HUES64 (cell line): Measurements from ENCODE around the gene LRRC15.

ENCODE experiments used
- H3K27ac ChIP-seq: 2 replicates; pipeline ENCODE4 v1.7.0; 2013; ENCODE audit warnings: low read depth, low read length, inconsistent platforms
- H3K27me3 ChIP-seq: 2 replicates; pipeline ENCODE4 v1.6.1; 2013; ENCODE audit warnings: mild to moderate bottlenecking, low read length; ENCODE audit not compliant: insufficient read depth
- H3K36me3 ChIP-seq: 2 replicates; pipeline ENCODE4 v1.6.1; 2013; ENCODE audit warnings: mild to moderate bottlenecking, low read length; ENCODE audit not compliant: insufficient read depth
- H3K4me1 ChIP-seq: 2 replicates; pipeline ENCODE4 v1.6.1; 2013; ENCODE audit warnings: mild to moderate bottlenecking, low read length, moderate library complexity; ENCODE audit not compliant: insufficient read depth
- H3K4me3 ChIP-seq: 2 replicates; pipeline ENCODE4 v1.5.1; 2013; ENCODE audit warnings: mild to moderate bottlenecking, low read length, moderate library complexity
- H3K9ac ChIP-seq: 2 replicates; pipeline ENCODE4 v1.6.1; 2013; ENCODE audit warnings: mild to moderate bottlenecking, low read depth, low read length
- H3K9me3 ChIP-seq: 2 replicates; pipeline ENCODE4 v1.6.1; 2013; ENCODE audit warnings: low read depth, low read length; ENCODE audit not compliant: insufficient read depth
- WGBS: fragments of 150-250, 120-280 bp; methylation state at CpG from one replicate; pipeline ENCODE4 v1.1.7; 2013; ENCODE audit warnings: missing lambda C conversion rate; 5-methylcytosine and 5-hydroxymethylcytosine counted together

LRRC15 gene

DNA sequence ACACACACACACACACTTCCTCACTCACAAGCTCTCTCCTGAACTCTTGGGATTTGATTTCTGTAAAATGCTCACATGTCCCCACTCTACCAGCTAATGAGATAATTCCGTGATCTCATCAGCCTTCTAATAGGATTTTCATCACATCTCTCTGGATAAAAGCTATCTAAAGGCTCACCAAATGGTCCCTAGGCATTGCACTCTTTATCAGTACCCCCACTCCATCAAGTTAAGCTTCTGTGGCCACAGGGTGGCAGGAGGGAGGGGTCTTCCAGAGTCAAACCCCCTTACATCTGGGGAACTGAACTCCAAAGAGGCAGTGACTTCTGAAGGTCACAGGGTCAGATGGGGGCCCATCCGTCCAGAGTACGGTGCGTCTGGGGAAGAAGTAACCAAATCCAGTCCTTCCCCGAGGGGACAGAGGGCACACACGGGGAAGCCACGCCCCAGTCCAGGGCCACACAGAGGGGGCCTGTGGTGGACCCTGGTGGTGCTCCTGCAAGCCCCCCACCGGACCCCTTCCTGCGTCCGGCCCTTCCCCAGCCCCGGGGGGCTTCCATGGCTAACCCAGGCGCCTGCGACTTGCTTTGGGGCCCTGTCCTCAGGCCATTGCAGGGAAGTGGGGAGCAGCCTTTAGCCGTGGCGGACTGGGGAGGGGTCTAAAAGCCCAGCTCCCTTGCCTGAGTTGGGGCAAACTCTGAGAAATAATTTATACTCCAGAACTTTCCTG lies 44.0 kb downstream of the LRRC15 start:
- H3K9me3 ChIP-seq = no peaks in the 10 kb centered on the region
- 92% methylated on average over 15 of the region's 15 CpGs for WGBS

DNA sequence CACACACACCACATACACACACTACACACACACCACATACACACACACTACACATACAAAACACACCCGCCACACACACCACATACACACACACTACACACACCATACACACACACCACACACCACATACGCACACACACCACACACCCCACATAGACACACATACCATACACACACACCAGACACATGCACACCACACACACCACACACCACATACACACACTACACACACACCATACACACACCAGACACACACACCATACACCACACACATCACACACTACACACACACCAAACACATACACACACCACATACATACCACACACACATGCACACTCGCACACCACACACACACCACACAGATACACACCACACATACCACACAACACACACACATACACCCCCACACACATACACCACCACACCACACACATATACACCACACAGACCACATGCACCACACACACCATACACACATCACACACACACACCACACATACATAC lies 44.7 kb downstream of the LRRC15 start:
- Histone ChIP-seq H3K9me3 (peaks cover 3% of the 10 kb centered on the region; the same call in 1 of the 2 replicates), H3K36me3 (no peaks in the 10 kb centered on the region), H3K9ac (no peak overlapping the region), H3K4me3 (no peak overlapping the region), H3K27me3 (no peaks in the 10 kb centered on the region), H3K27ac (no peak overlapping the region), H3K4me1 (no peaks in the 10 kb centered on the region)
- WGBS = 94% methylated on average over 3 of the region's 3 CpGs

More for the DNA sequence above, 44.0 kb downstream of the LRRC15 start:
- H3K9ac ChIP-seq = no peak overlapping the region
- no peaks in the 10 kb centered on the region for H3K4me1 ChIP-seq
- no peaks in the 10 kb centered on the region for H3K36me3 ChIP-seq
- no peak overlapping the region for H3K4me3 ChIP-seq
- H3K27me3 ChIP-seq = no peaks in the 10 kb centered on the region
- no peak overlapping the region for H3K27ac ChIP-seq

DNA sequence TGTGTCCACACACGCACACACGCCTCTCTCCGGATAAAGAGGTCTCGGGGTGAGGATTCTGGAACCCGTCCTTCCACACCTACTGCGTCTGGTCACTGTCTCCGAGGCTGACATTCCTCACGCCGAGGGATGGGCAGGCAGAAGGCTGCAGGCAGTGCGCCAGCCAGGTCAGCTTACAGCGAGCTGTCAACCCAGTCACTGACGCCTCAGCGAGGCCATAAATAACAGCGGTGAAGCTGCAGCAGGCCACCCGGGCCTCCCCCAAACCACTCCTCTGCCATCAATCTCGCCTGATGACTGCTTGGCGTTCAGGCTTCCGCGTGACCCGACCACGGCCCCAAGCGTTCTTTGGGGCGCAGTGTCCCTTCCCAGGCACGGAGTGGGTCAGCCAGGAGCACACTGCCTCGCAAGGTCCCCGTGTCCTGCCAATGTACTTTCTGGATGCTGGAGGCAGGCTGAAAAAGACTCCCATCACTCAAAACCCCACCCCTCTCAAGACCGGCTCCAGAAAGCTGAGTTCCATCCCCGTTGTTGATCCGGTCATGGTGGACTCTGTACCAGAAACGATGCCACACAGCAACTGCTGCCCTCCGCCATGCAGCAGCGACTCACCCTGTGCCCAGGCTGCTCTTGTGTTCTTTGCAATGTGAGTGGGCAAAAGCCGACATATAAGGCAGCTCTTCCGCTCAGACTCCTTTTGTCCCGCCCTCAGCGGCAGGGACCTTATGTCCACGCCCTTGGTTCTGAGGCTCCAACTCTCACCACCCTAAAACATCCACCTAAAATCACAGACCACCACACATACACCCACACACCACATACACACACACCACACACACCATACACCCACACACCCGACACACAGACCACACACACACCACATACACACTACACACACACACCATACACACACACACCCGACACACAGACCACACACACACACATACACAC lies 45.5 kb downstream of the LRRC15 start:
- peaks cover 11% of the 10 kb centered on the region for H3K9me3 ChIP-seq
- H3K9ac ChIP-seq = no peak overlapping the region
- H3K4me3 ChIP-seq = no peak overlapping the region
- no peak overlapping the region for H3K27ac ChIP-seq
- no peaks in the 10 kb centered on the region for H3K4me1 ChIP-seq
- H3K36me3 ChIP-seq = no peaks in the 10 kb centered on the region
- H3K27me3 ChIP-seq = no peaks in the 10 kb centered on the region
- 89% methylated on average over 39 of the region's 39 CpGs for WGBS

DNA sequence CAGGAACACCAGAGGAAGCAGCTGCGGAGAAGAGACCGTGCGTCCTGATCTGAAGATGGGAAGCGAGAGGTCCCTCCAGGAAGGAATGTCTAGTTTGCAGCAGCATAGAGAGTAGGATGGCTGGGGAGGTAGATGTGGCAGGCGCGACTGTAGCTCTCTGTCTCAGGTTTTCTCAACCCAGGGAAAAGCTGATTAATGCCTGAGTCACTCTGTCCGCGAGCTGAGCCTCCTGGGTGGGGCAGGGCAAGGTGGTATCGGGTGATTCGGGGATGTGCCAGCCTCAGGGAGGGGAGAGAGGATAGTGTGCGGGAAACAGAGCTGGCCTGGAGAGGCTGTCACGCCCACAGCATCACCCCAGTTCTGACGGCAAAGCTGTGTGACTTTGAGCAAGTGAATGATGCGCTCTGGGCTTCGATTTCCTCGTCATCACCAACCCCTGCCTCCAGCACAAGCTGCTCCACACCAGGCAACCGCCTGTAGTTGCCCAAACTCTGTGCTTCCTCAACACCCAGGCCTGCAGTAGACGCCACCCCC lies 46.8 kb downstream of the LRRC15 start:
- Histone ChIP-seq H3K9ac (no peak overlapping the region), H3K27ac (no peak overlapping the region), H3K4me3 (no peak overlapping the region), H3K4me1 (no peaks in the 10 kb centered on the region), H3K27me3 (no peaks in the 10 kb centered on the region), H3K9me3 (peaks cover 24% of the 10 kb centered on the region), H3K36me3 (no peaks in the 10 kb centered on the region)
- WGBS = 88% methylated on average over 18 of the region's 18 CpGs

DNA sequence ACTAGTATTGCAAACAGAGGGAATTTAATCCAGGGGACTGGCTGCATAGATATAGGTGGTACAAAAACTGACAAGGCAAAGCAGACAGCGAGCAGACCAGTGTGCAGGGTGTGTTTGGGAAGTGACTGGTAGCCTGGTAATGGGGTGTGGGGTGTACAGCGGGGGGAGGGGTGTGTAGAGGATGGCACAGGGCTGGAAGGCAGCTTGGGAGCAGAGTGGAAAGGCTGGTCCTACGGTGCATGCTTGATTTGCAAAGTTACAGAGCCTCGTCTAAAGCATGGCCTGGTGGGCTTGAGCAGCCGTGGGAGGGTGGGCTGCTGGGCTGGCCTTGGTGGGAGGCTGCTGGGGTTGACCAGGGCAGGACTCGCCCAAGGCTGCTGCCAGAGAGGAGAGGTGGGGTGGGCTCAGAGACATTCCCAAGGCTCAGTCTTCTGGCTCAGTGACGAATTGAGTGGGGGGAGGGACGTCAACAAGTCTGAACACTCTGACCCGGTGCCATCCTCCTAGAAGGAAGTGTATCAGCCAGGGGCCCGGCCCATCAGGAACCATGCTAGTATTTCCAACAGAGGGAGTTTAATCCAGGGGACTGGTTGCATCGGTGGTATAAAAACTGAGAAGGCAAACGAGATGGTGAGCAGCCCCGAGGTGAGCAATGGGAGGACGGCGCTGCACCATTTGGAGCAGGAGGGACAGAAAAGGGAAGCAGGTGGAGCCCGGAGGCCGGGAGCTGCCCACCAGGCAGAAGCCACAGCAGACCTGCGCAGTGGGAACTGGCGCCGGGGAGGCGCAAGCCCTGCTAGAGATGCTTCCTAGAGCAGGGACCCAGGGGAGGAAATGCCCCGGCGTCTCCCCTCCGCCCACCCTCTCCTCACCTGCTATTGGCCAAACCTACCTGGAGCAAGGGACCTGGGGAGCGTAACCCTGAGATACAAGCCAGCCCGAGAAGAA lies 47.6 kb downstream of the LRRC15 start:
- Histone ChIP-seq H3K9ac (no peak overlapping the region), H3K9me3 (peaks cover 25% of the 10 kb centered on the region)

DNA sequence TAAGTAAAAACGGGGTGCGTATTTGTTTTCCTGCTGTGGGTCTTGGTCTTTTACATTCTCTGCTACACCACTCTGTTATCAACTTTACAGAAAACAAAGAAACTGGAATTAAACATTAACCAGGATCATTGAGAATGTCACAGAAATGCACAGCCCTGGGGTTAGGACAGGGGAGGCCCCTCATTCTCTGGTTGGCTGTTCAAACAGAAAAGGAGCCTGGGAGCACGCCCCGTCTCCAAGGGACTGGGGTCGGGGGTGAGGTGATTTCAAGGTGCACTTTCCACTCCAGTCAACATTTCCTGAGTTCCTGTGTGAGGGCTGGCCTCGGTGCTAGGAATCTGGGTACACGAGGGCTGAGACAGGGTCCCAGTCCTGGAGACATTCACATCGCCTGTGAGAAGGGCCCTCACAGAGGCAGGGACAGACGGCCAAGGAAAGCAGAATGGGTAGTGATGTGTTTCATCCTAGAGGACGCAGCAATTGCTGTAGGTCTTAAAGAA lies 48.7 kb downstream of the LRRC15 start:
- Histone ChIP-seq H3K9me3 (peaks cover 25% of the 10 kb centered on the region), H3K27ac (no peak overlapping the region), H3K9ac (no peak overlapping the region), H3K27me3 (peaks cover 16% of the 10 kb centered on the region), H3K4me1 (no peaks in the 10 kb centered on the region), H3K36me3 (no peaks in the 10 kb centered on the region), H3K4me3 (no peak overlapping the region)
- WGBS = 84% methylated on average over 10 of the region's 10 CpGs

More for the DNA sequence above, 47.6 kb downstream of the LRRC15 start:
- Histone ChIP-seq H3K4me3 (no peak overlapping the region), H3K27ac (no peak overlapping the region), H3K27me3 (peaks cover 4% of the 10 kb centered on the region), H3K36me3 (no peaks in the 10 kb centered on the region), H3K4me1 (no peaks in the 10 kb centered on the region)
- WGBS = 95% methylated on average over 26 of the region's 26 CpGs

DNA sequence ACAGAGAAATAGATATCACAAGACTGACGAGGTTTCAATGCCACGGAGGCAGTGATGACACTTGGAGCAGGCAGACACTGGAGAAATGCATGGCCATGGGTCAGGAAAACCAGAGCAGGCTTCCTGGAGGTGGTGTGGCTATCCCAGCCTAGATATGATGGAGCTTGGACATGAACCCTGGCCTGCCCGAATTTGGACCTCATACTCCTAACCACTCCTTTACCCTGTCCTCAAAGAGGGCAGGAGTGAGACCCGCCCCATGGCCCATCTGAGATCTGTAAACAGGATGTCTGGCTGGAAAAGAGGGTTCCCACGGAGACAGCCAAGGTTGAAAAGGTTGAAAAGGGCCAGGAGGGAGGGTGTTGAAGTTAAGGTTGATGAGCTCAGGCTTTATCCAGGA lies 49.4 kb downstream of the LRRC15 start:
- Histone ChIP-seq H3K9me3 (peaks cover 25% of the 10 kb centered on the region), H3K27ac (no peak overlapping the region; the same call in 1 of the 2 replicates), H3K27me3 (peaks cover 18% of the 10 kb centered on the region), H3K4me1 (peaks cover 3% of the 10 kb centered on the region), H3K36me3 (no peaks in the 10 kb centered on the region), H3K4me3 (no peak overlapping the region), H3K9ac (no peak overlapping the region)
- WGBS = 94% methylated on average over 5 of the region's 5 CpGs

DNA sequence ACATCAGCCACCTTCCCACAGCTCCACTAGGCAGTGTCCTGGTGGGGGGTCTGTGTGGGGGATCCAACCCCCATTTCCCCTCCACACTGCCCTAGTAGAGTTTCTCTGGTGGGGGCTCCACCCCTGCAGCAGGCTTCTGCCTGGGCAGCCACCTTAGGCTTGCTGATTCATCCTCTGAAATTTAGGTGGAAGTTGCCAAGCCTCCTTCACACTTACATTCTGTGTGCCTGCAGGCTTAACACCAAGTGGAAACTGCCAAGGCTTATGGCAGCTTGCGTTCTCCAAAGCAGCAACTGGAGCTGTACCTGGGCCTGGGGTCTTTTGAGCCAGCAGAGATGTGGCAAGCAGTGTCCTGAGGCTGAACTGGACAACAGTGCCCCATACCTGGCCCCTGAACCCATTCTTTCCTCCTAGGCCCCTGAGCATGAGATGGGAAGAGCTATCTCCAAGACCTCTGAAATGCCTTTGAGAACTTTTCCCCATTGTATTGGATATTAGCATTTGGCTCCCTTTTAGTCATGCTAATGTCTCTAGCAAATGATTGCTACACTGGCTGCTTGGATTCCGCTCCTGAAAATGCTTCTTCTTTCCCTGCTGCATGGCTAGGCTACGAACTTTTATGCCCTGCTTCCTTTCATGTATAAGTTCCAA lies 50.9 kb downstream of the LRRC15 start:
- Histone ChIP-seq H3K4me3 (no peak overlapping the region), H3K4me1 (peaks cover 7% of the 10 kb centered on the region)

DNA sequence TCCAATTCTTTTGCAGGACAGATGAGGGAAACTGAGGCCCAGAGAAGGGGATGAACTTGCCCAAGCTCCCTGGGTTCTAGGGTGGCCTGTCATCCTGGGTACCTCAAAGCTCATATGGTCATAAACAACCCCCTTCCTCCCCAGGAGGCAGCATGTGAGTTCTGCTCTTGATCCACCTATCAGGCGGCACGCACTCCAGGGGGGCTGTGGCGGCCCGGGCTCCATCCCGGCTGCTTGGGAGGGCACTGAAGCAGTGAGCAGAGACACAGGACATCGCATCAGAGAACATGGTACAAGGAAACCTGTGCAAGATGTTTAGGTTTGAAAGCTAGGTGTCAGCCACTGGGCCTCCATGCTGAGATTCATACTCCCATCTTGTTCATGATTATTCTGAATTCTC lies 52.6 kb downstream of the LRRC15 start:
- Histone ChIP-seq H3K36me3 (no peaks in the 10 kb centered on the region), H3K27ac (no peak overlapping the region), H3K9me3 (peaks cover 25% of the 10 kb centered on the region), H3K9ac (no peak overlapping the region), H3K27me3 (peaks cover 41% of the 10 kb centered on the region), H3K4me3 (no peak overlapping the region), H3K4me1 (peaks cover 13% of the 10 kb centered on the region)
- WGBS = 94% methylated on average over 6 of the region's 6 CpGs

More for the DNA sequence above, 50.9 kb downstream of the LRRC15 start:
- Histone ChIP-seq H3K36me3 (no peaks in the 10 kb centered on the region), H3K27me3 (peaks cover 27% of the 10 kb centered on the region), H3K9me3 (peaks cover 25% of the 10 kb centered on the region), H3K9ac (no peak overlapping the region), H3K27ac (peak overlapping the region; percentile 66; the same call in 1 of the 2 replicates)
- WGBS = 75% methylated on average over 3 of the region's 3 CpGs

DNA sequence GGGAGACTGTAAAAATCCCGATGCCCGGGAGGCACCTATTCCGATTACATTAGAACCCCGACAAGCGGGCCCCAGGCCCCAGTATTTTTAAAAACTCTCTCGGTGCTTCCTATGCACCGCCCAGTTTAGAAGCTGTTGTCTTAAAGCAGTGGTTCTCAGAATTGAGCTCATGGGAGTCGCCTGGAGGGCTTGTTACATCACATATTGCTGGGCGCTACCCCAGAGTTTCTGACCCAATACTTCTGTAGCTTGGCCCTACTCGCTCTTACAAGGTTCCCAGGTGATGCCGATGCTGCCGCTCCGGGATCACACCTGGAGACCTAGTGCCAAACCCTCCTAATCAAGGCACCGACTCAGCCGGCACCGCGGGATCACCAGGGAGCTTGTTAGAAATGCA lies 53.6 kb downstream of the LRRC15 start:
- Histone ChIP-seq H3K9me3 (peaks cover 25% of the 10 kb centered on the region), H3K27ac (no peak overlapping the region), H3K27me3 (peaks cover 45% of the 10 kb centered on the region), H3K4me1 (peaks cover 13% of the 10 kb centered on the region), H3K9ac (no peak overlapping the region), H3K4me3 (peak overlapping the region; percentile 52), H3K36me3 (no peaks in the 10 kb centered on the region)
- 19% methylated on average over 17 of the region's 17 CpGs for WGBS
